Endothelial cell of umbilical vein (primary cell): ENCODE measurements around the gene DMRT3. TPM values are rescaled to one million over a fixed set of nuclear protein-coding genes. Genes with fewer than 3 reads are reported as not detected.

ENCODE experiments used
- BruUV-seq: library from RNA; stranded (reverse); fragments of 400-500 nt; replicated peaks from 2 replicates; lab custom pipeline; 2021; lab: Mats Ljungman, UMichigan
- CTCF ChIA-PET: fragments of 300-600, 350-600 bp; sonication (Branson Sonifier 250); formaldehyde crosslinking; loops from one replicate; lab custom pipeline; 2021; ENCODE audit warnings: antibody characterized with exemption, inconsistent platforms; lab: Charles Lee
- POLR2A ChIA-PET: fragments of 300-600, 350-600 bp; sonication (Branson Sonifier 250); formaldehyde crosslinking; loops from one replicate; lab custom pipeline; 2021; ENCODE audit warnings: antibody characterized with exemption, inconsistent platforms; lab: Charles Lee
- DNase-seq: peaks from one replicate; pipeline ENCODE4 v3.0.0-alpha.2; 2011; ENCODE audit warnings: low read depth, low spot score
- FAIRE-seq: peaks from 2 replicates; lab custom pipeline; 2011; peaks lifted over from hg19 to GRCh38; lab: Jason Lieb, UNC
- H2AFZ ChIP-seq: 2 replicates; pipeline ENCODE4 v1.6.0; 2012; ENCODE audit warnings: low read depth, low read length, control low read depth, inconsistent platforms
- H3K27ac ChIP-seq: 2 replicates; pipeline ENCODE4 v1.5.1; 2011; ENCODE audit warnings: low read depth, mild to moderate bottlenecking, control low read depth, low read length, moderate library complexity; ENCODE audit not compliant: insufficient read depth
- H3K27me3 ChIP-seq, 2 experiments: 2 replicates each; pipeline versions ENCODE4 v1.6.0 to v1.6.1; 2011; ENCODE audit warnings: low read length in 2 of 2, mixed read lengths in 1 of 2; ENCODE audit not compliant: control insufficient read depth in 2 of 2, insufficient read depth in 2 of 2
- H3K36me3 ChIP-seq, 2 experiments: 2 replicates in 1 of 2; 3 replicates in 1 of 2; pipeline ENCODE4 v1.5.1; 2011; ENCODE audit warnings: low read length in 2 of 2, mild to moderate bottlenecking in 1 of 2, moderate library complexity in 1 of 2; ENCODE audit not compliant: control insufficient read depth in 2 of 2, insufficient read depth in 2 of 2; ENCODE audit errors: extremely low read depth in 1 of 2
- H3K4me1 ChIP-seq: 3 replicates; pipeline ENCODE4 v1.5.1; 2011; ENCODE audit warnings: mild to moderate bottlenecking, low read length; ENCODE audit not compliant: control insufficient read depth, insufficient read depth; ENCODE audit errors: extremely low read depth
- H3K4me2 ChIP-seq: 2 replicates; pipeline ENCODE4 v1.6.1; 2011; ENCODE audit warnings: low read length, control low read depth, mixed read lengths; ENCODE audit not compliant: insufficient read depth
- H3K4me3 ChIP-seq, 3 experiments: fragments of 200-600 bp in 1 of 3; sonication (generic), shearing (Covaris generic) in 1 of 3; replicated peaks in 1 of 3; 2 replicates each; pipeline ENCODE4 v1.5.1; 2011 to 2016; ENCODE audit warnings: control low read depth in 3 of 3, low read length in 3 of 3, mild to moderate bottlenecking in 2 of 3, inconsistent platforms in 1 of 3, low read depth in 1 of 3, moderate library complexity in 1 of 3; ENCODE audit not compliant: insufficient read depth in 1 of 3
- H3K79me2 ChIP-seq: 2 replicates; pipeline ENCODE4 v1.6.0; 2012; ENCODE audit warnings: low read length, inconsistent platforms; ENCODE audit not compliant: control insufficient read depth, insufficient read depth
- H3K9ac ChIP-seq: replicated peaks from 2 replicates; pipeline ENCODE3; 2011; ENCODE audit warnings: low read length, control low read depth; ENCODE audit not compliant: insufficient read depth; ENCODE audit errors: extremely low read depth
- H3K9me1 ChIP-seq: replicated peaks from 3 replicates; pipeline ENCODE4 v1.6.0; 2011; ENCODE audit warnings: mild to moderate bottlenecking, low read length; ENCODE audit not compliant: control insufficient read depth, insufficient read depth; ENCODE audit errors: extremely low read depth
- H3K9me3 ChIP-seq: replicated peaks from 2 replicates; pipeline ENCODE4 v1.5.1; 2012; ENCODE audit warnings: low read length, inconsistent platforms; ENCODE audit not compliant: control insufficient read depth, insufficient read depth
- H4K20me1 ChIP-seq: replicated peaks from 2 replicates; pipeline ENCODE3; 2011; ENCODE audit warnings: mild to moderate bottlenecking, low read length; ENCODE audit not compliant: control insufficient read depth, insufficient read depth; ENCODE audit errors: extremely low read depth
- CTCF ChIP-seq, 2 donors: IDR thresholded peaks; 1 replicate in 1 of 2; 2 replicates in 1 of 2; pipeline ENCODE4 v1.5.1; 2011; ENCODE audit warnings: low read length in 2 of 2, mild to moderate bottlenecking in 2 of 2, moderate library complexity in 2 of 2, control low read depth in 1 of 2, inconsistent platforms in 1 of 2, low read depth in 1 of 2; ENCODE audit not compliant: insufficient read depth in 1 of 2; ENCODE audit errors: extremely low read depth in 1 of 2
- EZH2 ChIP-seq: IDR thresholded peaks from 2 replicates; pipeline ENCODE4 v1.6.1; 2012; ENCODE audit warnings: borderline replicate concordance, low read depth, mild to moderate bottlenecking, moderate library complexity, low read length, inconsistent platforms; ENCODE audit not compliant: severe bottlenecking
- FOS ChIP-seq: IDR thresholded peaks from 2 replicates; pipeline ENCODE4 v1.6.1; 2011; ENCODE audit warnings: mild to moderate bottlenecking, low read length, moderate library complexity, borderline replicate concordance; ENCODE audit not compliant: insufficient read depth
- GATA2 ChIP-seq: IDR thresholded peaks from 2 replicates; pipeline ENCODE4 v1.7.0; 2011; ENCODE audit warnings: low read depth, mild to moderate bottlenecking, moderate library complexity, mixed read lengths, low read length; ENCODE audit not compliant: insufficient read length, insufficient read depth
- JUN ChIP-seq: IDR thresholded peaks from 2 replicates; pipeline ENCODE4 v1.6.1; 2011; ENCODE audit warnings: borderline replicate concordance, low read depth; ENCODE audit not compliant: insufficient read length, insufficient read depth
- MYC ChIP-seq: IDR thresholded peaks from one replicate; pipeline ENCODE4 v1.6.1; 2011; ENCODE audit warnings: mild to moderate bottlenecking, low read depth, low read length
- POLR2A ChIP-seq: IDR thresholded peaks from 2 replicates; pipeline ENCODE4 v1.6.1; 2012; ENCODE audit warnings: low read depth, mild to moderate bottlenecking, control low read depth, low read length
- POLR2AphosphoS5 ChIP-seq: IDR thresholded peaks from 2 replicates; pipeline ENCODE4 v1.6.1; 2012; ENCODE audit warnings: low read depth, mild to moderate bottlenecking, control low read depth, low read length, moderate library complexity; ENCODE audit not compliant: insufficient read depth
- dilution Hi-C: fragments of 300-500 bp; cut with MboI; formaldehyde crosslinking; loops from one replicate; pipeline ENCODE4 v1.15.0; 2019; ENCODE audit warnings: low sequenced_read_pairs; ENCODE audit not compliant: extremely low pct_ligation_motif_present
- intact Hi-C: fragments of 100-400 bp; cut with micrococcal nuclease; formaldehyde crosslinking; loops from one replicate; pipeline ENCODE4 v1.10.0; 2022
- polyA plus RNA-seq, 4 experiments: library from polyadenylated mRNA; depleted of rRNA in 3 of 4; stranded (reverse) in 3 of 4; unstranded in 1 of 4; fragments of >200 nt; gene quantifications; 2 replicates each; pipeline versions ENCODE4 v1.2.1 to v1.2.3, GENCODE V29; 2011 to 2012; ENCODE audit warnings: missing spikeins in 1 of 4
- total RNA-seq: library from RNA; stranded (reverse); gene quantifications from 2 replicates; pipeline ENCODE4 v1.2.3, GENCODE V29; 2021
- TF ChIP-seq, protein P1 (sequence below): IDR thresholded peaks from 2 replicates; pipeline ENCODE4 v1.6.1; 2011; ENCODE audit not compliant: insufficient read depth, insufficient read length

DMRT3 gene
- total and polyA plus RNA-seq, 2 donors (not counting 3 experiments of a cell fraction or from before 2014, with no cell fraction given) = not detected

- CTCF ChIA-PET = interaction anchor here (1.1 to 1.4 kb wide), 2 partner anchors 19 to 61 kb away, joined by 3 read pairs; no protein-coding TSS in a partner anchor
- Histone ChIP-seq H2AFZ (no peak overlapping the region), H3K36me3 (no peaks in the 10 kb centered on the region), H3K9ac (no peak overlapping the region), H3K27me3 (peaks cover 0 to 4% of the 10 kb centered on the region in 2 experiments), H3K4me3 (no peak overlapping the region), H3K9me1 (no peaks in the 10 kb centered on the region), H4K20me1 (no peaks in the 10 kb centered on the region), H3K27ac (no peak overlapping the region), H3K4me2 (no peak overlapping the region), H3K79me2 (no peaks in the 10 kb centered on the region), H3K4me1 (no peaks in the 10 kb centered on the region), H3K9me3 (no peaks in the 10 kb centered on the region)
- DNase-seq (no peak), FAIRE-seq (no peak)
- TF ChIP-seq, protein P1, sequence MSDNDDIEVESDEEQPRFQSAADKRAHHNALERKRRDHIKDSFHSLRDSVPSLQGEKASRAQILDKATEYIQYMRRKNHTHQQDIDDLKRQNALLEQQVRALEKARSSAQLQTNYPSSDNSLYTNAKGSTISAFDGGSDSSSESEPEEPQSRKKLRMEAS = no peak
- TF ChIP-seq POLR2AphosphoS5 (no peak), POLR2A (no peak), GATA2 (no peak), EZH2 (no peak), CTCF (IDR thresholded peaks at IDR 0.05; ENCODE audit: extremely low read depth in 1 of 2, insufficient read depth in 1 of 2, low read depth in 1 of 2, low read length in 2 of 2) (no peak), JUN (no peak), FOS (no peak), MYC (no peak)
- POLR2A ChIA-PET = no interaction called here
- dilution Hi-C loops (no loop called here), intact Hi-C loops (no loop called here)
- no TSS peak for BruUV-seq
Measured at GRCh38 chr9:948497-948896, 28.0 kb upstream of the DMRT3 start.
